ENCODE results near the gene SBK1. TPM values are rescaled to one million over a fixed set of nuclear protein-coding genes. Genes with fewer than 3 reads are reported as not detected.

The SBK1 gene
- total RNA-seq, 4 donors from 2014 or later, result 1.8 to 6.4 (median 4.5) TPM

- Histone ChIP-seq H3K27me3 (no peaks in the 10 kb centered on the region), H3K4me1 (peaks cover 0 to 9% of the 10 kb centered on the region in 2 donors), H3K9me3 (no peaks in the 10 kb centered on the region), H3K4me3 (peak overlapping the region; percentile 46 to 64 (median 56)), H3K27ac (peak overlapping the region; percentile 55 to 71 (median 60)), H3K36me3 (no peaks in the 10 kb centered on the region)
- DNase-seq (peak; percentile 59 to 77), ATAC-seq (peak; percentile 88 to 90)
- no peak for TF ChIP-seq POLR2A (IDR thresholded peaks at IDR 0.05)
- TF ChIP-seq CTCF (IDR thresholded peaks at IDR 0.05 in 4 of 5, conservative IDR thresholded peaks at IDR 0.05 in 1 of 5), result peak; percentile 92 to 98 (median 96)
- intact Hi-C loops (cut with DNase I; ENCODE audit: low total_unique reads) (loop anchor here (1.0 kb wide), 1 partner anchor 40 kb away; no protein-coding TSS in a partner anchor), in situ Hi-C loops (cut with MboI; ENCODE audit: low sequenced_read_pairs in 4 of 4) (loop anchor here in 1 of 4 donors (5.0 kb wide), 1 partner anchor 40 kb away; no protein-coding TSS in a partner anchor)
Observed at GRCh38 chr16:28277537-28278388, 14.6 kb upstream of the SBK1 start.

GRCh38 chr16:28279006-28279405, 13.3 kb upstream of the SBK1 start:
- no peaks in the 10 kb centered on the region for H3K36me3 ChIP-seq
- peaks cover 3 to 17% of the 10 kb centered on the region in 2 donors for H3K4me1 ChIP-seq
- H3K27me3 ChIP-seq, result no peaks in the 10 kb centered on the region
- TF ChIP-seq POLR2A (IDR thresholded peaks at IDR 0.05) (no peak), CTCF (IDR thresholded peaks at IDR 0.05 in 4 of 5, conservative IDR thresholded peaks at IDR 0.05 in 1 of 5) (no peak)
- H3K9me3 ChIP-seq, result no peaks in the 10 kb centered on the region
- ATAC-seq (no peak), DNase-seq (no peak)
- no peak overlapping the region for H3K4me3 ChIP-seq
- in situ Hi-C loops (cut with MboI; ENCODE audit: low sequenced_read_pairs in 4 of 4), result loop anchor here in 1 of 4 donors (5.0 kb wide), 1 partner anchor 38 kb away; no protein-coding TSS in a partner anchor
- H3K27ac ChIP-seq, result peak overlapping the region in 2 of 4 donors; percentile 51 to 71
- intact Hi-C loops (cut with DNase I; ENCODE audit: low total_unique reads), result no loop called here

- no peak for ATAC-seq
- H3K4me3 ChIP-seq, result no peak overlapping the region
- H3K27me3 ChIP-seq, result no peaks in the 10 kb centered on the region
- no peaks in the 10 kb centered on the region for H3K36me3 ChIP-seq
- no peak for DNase-seq
- H3K27ac ChIP-seq, result peak overlapping the region; percentile 8 to 63 (median 37)
- no peak for TF ChIP-seq CTCF (IDR thresholded peaks at IDR 0.05 in 4 of 5, conservative IDR thresholded peaks at IDR 0.05 in 1 of 5)
- TF ChIP-seq POLR2A (IDR thresholded peaks at IDR 0.05), result no peak
- intact Hi-C loops (cut with DNase I; ENCODE audit: low total_unique reads) (no loop called here), in situ Hi-C loops (cut with MboI; ENCODE audit: low sequenced_read_pairs in 4 of 4) (loop anchor here in 1 of 4 donors (5.0 kb wide), 1 partner anchor 36 kb away; no protein-coding TSS in a partner anchor)
- no peaks in the 10 kb centered on the region for H3K9me3 ChIP-seq
- H3K4me1 ChIP-seq, result peaks cover 12 to 25% of the 10 kb centered on the region in 2 donors
Observed at GRCh38 chr16:28280881-28281836, 11.2 kb upstream of the SBK1 start.

GRCh38 chr16:28282045-28282444, 10.3 kb upstream of the SBK1 start:
- Histone ChIP-seq H3K4me3 (no peak overlapping the region), H3K36me3 (no peaks in the 10 kb centered on the region), H3K27ac (peak overlapping the region in 3 of 4 donors; percentile 8 to 63 (median 20)), H3K4me1 (peaks cover 12 to 25% of the 10 kb centered on the region in 2 donors), H3K27me3 (no peaks in the 10 kb centered on the region), H3K9me3 (no peaks in the 10 kb centered on the region)
- in situ Hi-C loops (cut with MboI; ENCODE audit: low sequenced_read_pairs in 4 of 4), result loop anchor here in 1 of 4 donors (5.0 kb wide), 1 partner anchor 35 kb away; no protein-coding TSS in a partner anchor
- DNase-seq (no peak), ATAC-seq (no peak)
- intact Hi-C loops (cut with DNase I; ENCODE audit: low total_unique reads), result no loop called here
- TF ChIP-seq CTCF (IDR thresholded peaks at IDR 0.05 in 4 of 5, conservative IDR thresholded peaks at IDR 0.05 in 1 of 5) (no peak), POLR2A (IDR thresholded peaks at IDR 0.05) (no peak)
